PFSK-1 (cell line): ENCODE measurements around the gene FGF19.

ENCODE experiments used
- FOXP2 ChIP-seq: optimal IDR thresholded peaks from 2 replicates; pipeline ENCODE3; 2011; ENCODE audit warnings: borderline replicate concordance, control low read depth, inconsistent platforms; ENCODE audit not compliant: insufficient read depth; ENCODE audit errors: extremely low read length, extremely low read depth
- POLR2AphosphoS5 ChIP-seq: IDR thresholded peaks from 2 replicates; pipeline ENCODE4 v1.6.1; 2012; ENCODE audit warnings: low read depth, mild to moderate bottlenecking, control low read depth, low read length, moderate library complexity
- SIN3A ChIP-seq: IDR thresholded peaks from 2 replicates; pipeline ENCODE4 v1.6.1; 2012; ENCODE audit warnings: mild to moderate bottlenecking, low read length, moderate library complexity, borderline replicate concordance; ENCODE audit not compliant: insufficient read depth
- TAF1 ChIP-seq: IDR thresholded peaks from 2 replicates; pipeline ENCODE4 v1.6.1; 2012; ENCODE audit warnings: low read length, control low read depth, borderline replicate concordance; ENCODE audit not compliant: insufficient read depth
- TF ChIP-seq, protein P1 (sequence below), 2 experiments: IDR thresholded peaks; 2 replicates each; pipeline versions ENCODE4 v1.6.1 to v1.8.0; 2011 to 2012; ENCODE audit warnings: low read depth in 2 of 2, low read length in 2 of 2, control low read depth in 1 of 2, inconsistent platforms in 1 of 2, mild to moderate bottlenecking in 1 of 2, moderate library complexity in 1 of 2; ENCODE audit not compliant: insufficient read depth in 1 of 2

DNA sequence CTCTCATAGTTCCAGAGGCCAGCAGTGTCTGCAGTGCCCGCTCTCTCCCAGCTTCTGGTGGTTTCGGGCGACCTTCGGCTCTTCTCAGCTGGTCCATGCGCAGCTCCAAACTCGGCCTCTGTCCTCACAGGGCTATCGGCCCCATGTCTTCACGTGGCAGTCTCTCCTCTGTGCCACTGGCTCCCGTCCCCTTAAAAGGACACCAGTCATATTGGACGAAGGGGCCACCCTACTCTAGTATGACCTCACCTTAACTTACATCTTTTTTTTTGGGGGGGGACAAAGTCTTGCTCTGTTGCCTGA lies 42.5 kb downstream of the FGF19 start:
- no peak for TF ChIP-seq POLR2AphosphoS5
- no peak for TF ChIP-seq TAF1
- TF ChIP-seq, protein P1, sequence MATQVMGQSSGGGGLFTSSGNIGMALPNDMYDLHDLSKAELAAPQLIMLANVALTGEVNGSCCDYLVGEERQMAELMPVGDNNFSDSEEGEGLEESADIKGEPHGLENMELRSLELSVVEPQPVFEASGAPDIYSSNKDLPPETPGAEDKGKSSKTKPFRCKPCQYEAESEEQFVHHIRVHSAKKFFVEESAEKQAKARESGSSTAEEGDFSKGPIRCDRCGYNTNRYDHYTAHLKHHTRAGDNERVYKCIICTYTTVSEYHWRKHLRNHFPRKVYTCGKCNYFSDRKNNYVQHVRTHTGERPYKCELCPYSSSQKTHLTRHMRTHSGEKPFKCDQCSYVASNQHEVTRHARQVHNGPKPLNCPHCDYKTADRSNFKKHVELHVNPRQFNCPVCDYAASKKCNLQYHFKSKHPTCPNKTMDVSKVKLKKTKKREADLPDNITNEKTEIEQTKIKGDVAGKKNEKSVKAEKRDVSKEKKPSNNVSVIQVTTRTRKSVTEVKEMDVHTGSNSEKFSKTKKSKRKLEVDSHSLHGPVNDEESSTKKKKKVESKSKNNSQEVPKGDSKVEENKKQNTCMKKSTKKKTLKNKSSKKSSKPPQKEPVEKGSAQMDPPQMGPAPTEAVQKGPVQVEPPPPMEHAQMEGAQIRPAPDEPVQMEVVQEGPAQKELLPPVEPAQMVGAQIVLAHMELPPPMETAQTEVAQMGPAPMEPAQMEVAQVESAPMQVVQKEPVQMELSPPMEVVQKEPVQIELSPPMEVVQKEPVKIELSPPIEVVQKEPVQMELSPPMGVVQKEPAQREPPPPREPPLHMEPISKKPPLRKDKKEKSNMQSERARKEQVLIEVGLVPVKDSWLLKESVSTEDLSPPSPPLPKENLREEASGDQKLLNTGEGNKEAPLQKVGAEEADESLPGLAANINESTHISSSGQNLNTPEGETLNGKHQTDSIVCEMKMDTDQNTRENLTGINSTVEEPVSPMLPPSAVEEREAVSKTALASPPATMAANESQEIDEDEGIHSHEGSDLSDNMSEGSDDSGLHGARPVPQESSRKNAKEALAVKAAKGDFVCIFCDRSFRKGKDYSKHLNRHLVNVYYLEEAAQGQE (IDR thresholded peaks at IDR 0.05; ENCODE audit: insufficient read depth in 1 of 2, low read depth in 2 of 2, low read length in 2 of 2) = no peak
- TF ChIP-seq SIN3A = no peak
- TF ChIP-seq FOXP2 = no peak
